H1 (cell line): ENCODE results near the gene GALNT2. TPM values are rescaled to one million over a fixed set of nuclear protein-coding genes. Genes with fewer than 3 reads are reported as not detected.

ENCODE experiments used
- BACH1 ChIP-seq: IDR thresholded peaks from 2 replicates; pipeline ENCODE4 v1.6.1; 2012; ENCODE audit warnings: low read length, improper control_type of control experiment
- NANOG ChIP-seq: IDR thresholded peaks from 2 replicates; pipeline ENCODE4 v1.6.1; 2011; ENCODE audit warnings: low read length, low read depth, mild to moderate bottlenecking, inconsistent platforms; ENCODE audit not compliant: insufficient read depth, poor library complexity, severe bottlenecking
- NRF1 ChIP-seq: IDR thresholded peaks from 2 replicates; pipeline ENCODE4 v1.6.1; 2011; ENCODE audit warnings: mild to moderate bottlenecking, low read depth, low read length, improper control_type of control experiment
- RBBP5 ChIP-seq: IDR thresholded peaks from 2 replicates; pipeline ENCODE4 v1.7.1; 2012; ENCODE audit warnings: low read depth, mild to moderate bottlenecking, inconsistent platforms, low read length, moderate library complexity, borderline replicate concordance
- ZNF274 ChIP-seq: IDR thresholded peaks from 2 replicates; pipeline ENCODE4 v1.7.0; 2012; ENCODE audit warnings: low read length, borderline replicate concordance; ENCODE audit errors: extremely low read depth
- polyA plus RNA-seq, 7 experiments: library from polyadenylated mRNA; depleted of rRNA in 3 of 7; stranded (reverse) in 5 of 7; unstranded in 2 of 7; fragments of >200 nt in 5 of 7; fragments of 200-250 nt in 2 of 7; gene quantifications; 1 replicate in 5 of 7; 2 replicates in 1 of 7; 4 replicates in 1 of 7; pipeline versions ENCODE4 v1.2.1 to v1.2.3, GENCODE V29; 2011 to 2013; ENCODE audit warnings: missing spikeins in 2 of 7, mixed read lengths in 2 of 7
- total RNA-seq: library from RNA; stranded (reverse); fragmentation: NEBNext Ultra II Directional; extraction: Animal tissue kit (Norgen Biotek cat#: 25700); gene quantifications from 2 replicates; pipeline ENCODE4 v1.2.1, GENCODE V29; 2021

Gene GALNT2
- total and polyA plus RNA-seq, 2 of the 8 experiments (the other 6 are each of a cell fraction or from before 2014, with no cell fraction given), result 34.5 to 75.3 TPM

DNA sequence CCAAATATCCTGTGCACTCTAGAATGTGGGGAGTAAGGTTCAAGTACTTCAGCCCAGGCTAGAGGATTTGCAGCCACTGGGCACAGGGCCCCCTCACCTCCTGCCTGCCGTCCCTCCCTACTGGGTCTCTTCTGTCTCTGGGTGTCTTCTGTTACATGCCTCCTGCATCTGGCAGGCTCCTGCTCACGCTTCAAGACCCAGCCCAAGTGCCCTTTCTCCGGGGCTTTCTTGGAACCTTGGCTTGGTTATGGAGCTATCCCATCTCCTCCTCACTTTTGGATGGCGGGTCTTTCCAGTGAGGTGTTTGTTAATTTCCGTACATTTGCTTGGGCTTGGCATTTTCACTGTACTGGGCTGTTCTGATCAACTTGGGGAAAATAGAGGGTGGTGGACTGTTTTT is 129.0 kb downstream of the GALNT2 start (continued):
- TF ChIP-seq NANOG (no peak), NRF1 (no peak), ZNF274 (no peak), RBBP5 (no peak), BACH1 (no peak)
